G401 (cell line): ENCODE results near the gene NME1. TPM values are rescaled to one million over a fixed set of nuclear protein-coding genes. Genes with fewer than 3 reads are reported as not detected.

Source experiments
- DNase-seq: peaks from one replicate; pipeline ENCODE4 v3.0.0-alpha.2; 2015; ENCODE audit warnings: low spot score
- in situ Hi-C: cut with HindIII; loops from 2 replicates; pipeline ENCODE4 v1.10.0; 2016; ENCODE audit warnings: low sequenced_read_pairs, mixed read lengths
- total RNA-seq: library from RNA; depleted of rRNA; stranded (reverse); fragments of >200 nt; shearing (Covaris generic); gene quantifications from 2 replicates; pipeline ENCODE4 v1.2.3, GENCODE V29; 2014; rRNA removed

The NME1 gene
- total RNA-seq, 1 experiment from 2014 or later, result 415 TPM

GRCh38 chr17:51184124-51184523 is 30.8 kb downstream of the NME1 start:
- in situ Hi-C loops, result no loop called here
- no peak for DNase-seq

GRCh38 chr17:51185763-51186332 is 32.5 kb downstream of the NME1 start:
- in situ Hi-C loops, result no loop called here
- no peak for DNase-seq

- no peak for DNase-seq
- in situ Hi-C loops, result no loop called here
These were observed 35.0 kb downstream of the NME1 start for GRCh38 chr17:51188271-51188833.

GRCh38 chr17:51189162-51189561 is 35.8 kb downstream of the NME1 start:
- in situ Hi-C loops, result no loop called here
- no peak for DNase-seq

GRCh38 chr17:51189628-51190027 is 36.3 kb downstream of the NME1 start:
- in situ Hi-C loops, result no loop called here
- no peak for DNase-seq

- in situ Hi-C loops, result no loop called here
- DNase-seq, result no peak
These were observed 38.5 kb downstream of the NME1 start for GRCh38 chr17:51191895-51192294.

GRCh38 chr17:51197754-51198153 is 44.4 kb downstream of the NME1 start:
- in situ Hi-C loops, result no loop called here
- DNase-seq, result no peak

GRCh38 chr17:51200295-51200694 is 46.9 kb downstream of the NME1 start:
- no peak for DNase-seq
- in situ Hi-C loops, result no loop called here

GRCh38 chr17:51200846-51201245 is 47.5 kb downstream of the NME1 start:
- in situ Hi-C loops, result no loop called here
- DNase-seq, result no peak

- DNase-seq, result no peak
- in situ Hi-C loops, result no loop called here
These were observed 50.5 kb downstream of the NME1 start for GRCh38 chr17:51203838-51204237.

Other genes starting within 250 kb of the NME1 start
- 111 and 158 TPM in 2 replicates for gene SPAG9, start 32.7 kb upstream of the NME1 start, total RNA-seq
- gene NME2, start 12.9 kb downstream of the NME1 start, total RNA-seq, result 522 and 689 TPM in 2 replicates
- 6.5 and 14.0 TPM in 2 replicates for gene MBTD1, start 106.5 kb downstream of the NME1 start, total RNA-seq
- gene UTP18, start 107.0 kb downstream of the NME1 start, total RNA-seq, result 133 and 139 TPM in 2 replicates